Measurements from ENCODE around the gene KAZALD1. TPM values are rescaled to one million over a fixed set of nuclear protein-coding genes. Genes with fewer than 3 reads are reported as not detected.

KAZALD1 gene
- 1 to 10 TPM; 1.2 to 9.2 (median 3.1) TPM for polyA plus RNA-seq

DNA sequence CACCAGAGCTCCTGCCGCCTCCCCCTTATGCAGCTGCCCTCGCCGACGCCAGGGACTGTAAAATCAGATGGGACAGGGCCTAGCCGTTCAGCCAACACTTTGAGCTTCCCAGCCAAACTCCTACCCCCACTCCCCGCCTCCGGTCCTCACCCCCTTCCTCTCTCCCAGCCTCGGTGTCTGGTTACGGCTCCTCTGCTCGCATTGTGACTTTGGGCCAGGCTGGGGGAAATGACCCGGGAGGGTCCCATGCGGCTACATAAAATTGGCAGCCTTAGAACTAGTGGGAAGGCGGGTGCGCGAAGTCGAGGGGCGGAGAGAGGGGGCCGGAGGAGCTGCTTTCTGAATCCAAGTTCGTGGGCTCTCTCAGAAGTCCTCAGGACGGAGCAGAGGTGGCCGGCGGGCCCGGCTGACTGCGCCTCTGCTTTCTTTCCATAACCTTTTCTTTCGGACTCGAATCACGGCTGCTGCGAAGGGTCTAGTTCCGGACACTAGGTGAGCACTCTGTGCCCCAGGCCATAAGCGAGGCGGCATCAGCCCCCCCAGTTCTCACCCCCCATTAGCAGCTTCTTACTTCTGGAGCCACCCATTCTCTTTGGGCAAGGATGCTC, at the start of gene KAZALD1:
Gene KAZALD1 (plus strand): TSS at position 366 of the 608 bp plus-strand sequence. CDS start 604 bp downstream, outside the sequence.
- H3K27ac ChIP-seq (ENCODE audit: low read depth, low read length) = no peak within 1 kb of the TSS
- WGBS, 3 donors = 23 to 60% (median 32%) methylated on average over 30 to 31 of the region's 31 CpGs

GRCh38 chr10:101012525-101013364, 49.0 kb upstream of the KAZALD1 start:
- WGBS, 3 donors = 11 to 22% (median 19%) methylated on average over 14 of the region's 14 CpGs
- H3K27ac ChIP-seq (ENCODE audit: low read depth, low read length) = no peak overlapping the region

DNA sequence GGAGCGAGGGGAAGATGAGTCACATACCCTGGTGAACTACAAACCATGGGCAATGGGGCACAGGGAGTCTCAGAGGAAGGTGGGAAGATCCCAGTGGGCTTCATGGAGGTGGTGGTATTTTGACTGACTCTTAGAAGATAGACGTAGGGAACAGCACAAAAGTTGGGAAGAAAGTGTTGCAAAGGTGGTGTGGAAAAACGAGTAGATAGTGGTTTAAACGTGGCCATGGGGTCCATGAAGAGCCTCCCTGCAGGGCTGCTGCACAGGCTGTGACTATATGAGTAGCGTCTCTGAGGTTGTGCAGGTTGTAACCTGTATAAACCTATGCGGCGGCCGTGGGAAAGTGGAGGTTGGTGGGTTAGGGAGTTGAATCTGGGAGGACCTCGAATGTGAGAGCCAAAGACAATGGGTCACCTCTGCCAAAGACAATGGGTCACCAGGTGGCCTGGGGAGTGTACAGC, 48.4 kb upstream of the KAZALD1 start:
- H3K27ac ChIP-seq (ENCODE audit: low read depth, low read length) = no peak overlapping the region

GRCh38 chr10:101014230-101014884, 47.4 kb upstream of the KAZALD1 start:
- H3K27ac ChIP-seq (ENCODE audit: low read depth, low read length) = no peak overlapping the region
- 14 to 22% (median 16%) methylated on average over 11 of the region's 11 CpGs for WGBS, 3 donors

More for the DNA sequence above, 48.4 kb upstream of the KAZALD1 start:
- WGBS, 3 donors = 42 to 56% (median 50%) methylated on average over 9 of the region's 9 CpGs

- no peak overlapping the region for H3K27ac ChIP-seq (ENCODE audit: low read depth, low read length)
- WGBS, 3 donors = 40 to 48% (median 45%) methylated on average over 6 to 7 of the region's 7 CpGs
Measured at GRCh38 chr10:101014966-101015581, 46.7 kb upstream of the KAZALD1 start.

- 81 to 90% (median 87%) methylated on average over 8 of the region's 8 CpGs for WGBS, 3 donors
- H3K27ac ChIP-seq (ENCODE audit: low read depth, low read length) = no peak overlapping the region
Measured at GRCh38 chr10:101015582-101015973, 46.2 kb upstream of the KAZALD1 start.

DNA sequence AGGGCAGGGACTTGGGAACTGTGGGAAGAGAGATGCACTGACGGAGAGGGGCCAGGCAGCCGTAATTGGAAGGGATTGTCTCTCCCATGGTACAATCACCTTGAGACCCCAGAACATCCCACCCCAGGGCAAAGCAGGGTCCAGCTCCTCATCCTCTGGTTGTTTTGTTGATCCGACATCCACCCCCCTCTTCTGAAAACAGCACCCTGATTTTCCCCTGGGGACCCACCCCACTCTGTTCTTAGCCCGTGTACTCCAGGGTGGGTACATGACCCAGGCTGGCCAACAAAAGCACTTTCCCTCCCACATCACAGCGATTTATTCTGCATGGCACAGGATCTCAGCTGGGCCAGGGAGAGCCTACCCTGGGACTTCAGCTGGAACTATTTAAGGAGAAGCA, 45.0 kb upstream of the KAZALD1 start:
- no peak overlapping the region for H3K27ac ChIP-seq (ENCODE audit: low read depth, low read length)
- 63 to 70% (median 63%) methylated on average over 5 of the region's 5 CpGs for WGBS, 3 donors

DNA sequence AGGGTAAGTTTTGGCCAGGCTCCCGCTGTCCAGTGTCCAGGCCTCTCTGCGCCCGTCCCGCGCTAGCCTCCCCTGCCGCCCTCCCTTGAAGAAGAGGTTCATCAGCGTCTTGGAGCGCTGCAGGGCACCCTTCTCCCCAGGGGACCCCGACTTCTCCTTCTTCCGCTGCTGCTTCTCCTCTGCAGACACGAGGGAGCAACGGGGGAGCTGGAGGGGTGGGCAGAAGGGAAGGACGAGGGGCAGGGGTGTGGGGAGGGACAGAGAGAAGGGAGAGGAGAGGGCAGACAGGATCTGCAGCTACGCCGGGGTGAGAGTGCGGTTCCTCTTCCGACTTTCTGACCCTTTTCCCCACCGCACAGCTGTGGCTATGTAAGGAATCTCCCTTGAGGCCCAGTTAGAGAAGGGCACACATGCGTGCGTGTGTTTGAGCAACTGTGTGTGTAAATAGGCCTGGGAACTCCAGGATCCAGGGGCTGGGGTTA, 43.6 kb upstream of the KAZALD1 start:
- no peak overlapping the region for H3K27ac ChIP-seq (ENCODE audit: low read depth, low read length)
- WGBS, 3 donors = 42 to 64% (median 54%) methylated on average over 17 to 20 of the region's 20 CpGs

GRCh38 chr10:101018600-101019439, 43.0 kb upstream of the KAZALD1 start:
- H3K27ac ChIP-seq (ENCODE audit: low read depth, low read length) = no peak overlapping the region
- 13 to 20% (median 17%) methylated on average over 35 to 45 of the region's 45 CpGs for WGBS, 3 donors

DNA sequence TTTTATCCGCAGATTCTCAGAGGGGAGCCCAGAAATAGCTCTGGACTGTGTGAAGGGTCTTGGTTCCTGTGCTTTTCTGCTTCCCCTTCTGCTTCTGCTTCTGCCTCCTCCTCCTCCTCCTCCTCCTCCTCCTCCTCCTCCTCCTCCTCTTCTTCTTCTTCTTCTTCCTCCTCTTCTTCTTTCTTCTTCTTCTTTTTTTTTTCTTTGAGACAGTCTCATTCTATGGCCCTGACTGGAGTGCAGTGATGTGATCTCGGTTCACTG, 42.4 kb upstream of the KAZALD1 start:
- 32 to 52% (median 44%) methylated on average over 2 of the region's 2 CpGs for WGBS, 3 donors
- no peak overlapping the region for H3K27ac ChIP-seq (ENCODE audit: low read depth, low read length)

GRCh38 chr10:101020427-101021075, 41.2 kb upstream of the KAZALD1 start:
- H3K27ac ChIP-seq (ENCODE audit: low read depth, low read length) = no peak overlapping the region
- WGBS, 3 donors = 81 to 84% (median 81%) methylated on average over 10 of the region's 10 CpGs

GRCh38 chr10:101021239-101021638, 40.5 kb upstream of the KAZALD1 start:
- WGBS, 3 donors = 85 to 96% (median 86%) methylated on average over 4 of the region's 4 CpGs
- H3K27ac ChIP-seq (ENCODE audit: low read depth, low read length) = no peak overlapping the region

DNA sequence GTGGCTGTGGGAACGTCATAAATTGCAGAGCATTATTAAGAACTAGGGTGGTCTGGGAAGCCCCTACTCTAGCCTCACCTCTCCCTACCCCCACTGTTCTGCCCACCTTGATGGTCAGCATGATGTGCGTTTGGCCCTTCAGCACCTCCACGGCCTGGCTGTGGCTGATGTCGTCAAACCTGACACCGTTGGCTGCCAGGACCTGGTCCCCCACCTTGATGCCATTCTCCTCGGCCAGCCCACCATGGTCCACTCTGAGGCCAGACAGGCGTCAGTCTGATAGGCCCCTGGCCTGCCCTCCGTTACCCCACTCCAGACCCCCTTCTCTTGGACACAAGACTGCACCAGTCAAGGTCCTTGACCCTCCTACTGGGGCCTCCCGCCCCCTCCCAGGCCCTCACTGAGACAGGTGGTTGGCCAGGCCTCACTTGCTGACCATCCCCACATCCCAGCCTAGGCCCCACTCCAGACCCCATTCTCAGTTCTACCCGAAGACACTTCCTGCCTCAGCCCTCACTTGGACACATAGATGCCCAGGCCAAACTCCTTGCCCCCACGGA, 40.0 kb upstream of the KAZALD1 start:
- H3K27ac ChIP-seq (ENCODE audit: low read depth, low read length) = no peak overlapping the region
- WGBS, 3 donors = 80 to 87% (median 86%) methylated on average over 11 of the region's 11 CpGs

- 88 to 92% (median 89%) methylated on average over 10 to 15 of the region's 15 CpGs for WGBS, 3 donors
- no peak overlapping the region for H3K27ac ChIP-seq (ENCODE audit: low read depth, low read length)
Measured at GRCh38 chr10:101022967-101023705, 38.7 kb upstream of the KAZALD1 start.

GRCh38 chr10:101027106-101027720, 34.6 kb upstream of the KAZALD1 start:
- H3K27ac ChIP-seq (ENCODE audit: low read depth, low read length) = no peak overlapping the region
- 75 to 82% (median 80%) methylated on average over 10 of the region's 10 CpGs for WGBS, 3 donors
